SW480 (cell line): ENCODE measurements around the gene RTN4R.
"Not testable (repeated sequence)": the region's sequence is repeated elsewhere in the genome, so short reads cannot be mapped to it uniquely, and the experiment has no call there.

ENCODE experiments used
- DNase-seq: peaks from one replicate; pipeline ENCODE4 v3.0.0-alpha.2; 2016; ENCODE audit warnings: low spot score

The RTN4R gene

GRCh38 chr22:20286784-20287423 lies 18.8 kb upstream of the RTN4R start:
- DNase-seq, result not testable (repeated sequence)

GRCh38 chr22:20286312-20286660 lies 18.2 kb upstream of the RTN4R start:
- not testable (repeated sequence) for DNase-seq

GRCh38 chr22:20285473-20286311 lies 17.6 kb upstream of the RTN4R start:
- DNase-seq, result peak; percentile 20

GRCh38 chr22:20284471-20285086 lies 16.5 kb upstream of the RTN4R start:
- no peak for DNase-seq

DNA sequence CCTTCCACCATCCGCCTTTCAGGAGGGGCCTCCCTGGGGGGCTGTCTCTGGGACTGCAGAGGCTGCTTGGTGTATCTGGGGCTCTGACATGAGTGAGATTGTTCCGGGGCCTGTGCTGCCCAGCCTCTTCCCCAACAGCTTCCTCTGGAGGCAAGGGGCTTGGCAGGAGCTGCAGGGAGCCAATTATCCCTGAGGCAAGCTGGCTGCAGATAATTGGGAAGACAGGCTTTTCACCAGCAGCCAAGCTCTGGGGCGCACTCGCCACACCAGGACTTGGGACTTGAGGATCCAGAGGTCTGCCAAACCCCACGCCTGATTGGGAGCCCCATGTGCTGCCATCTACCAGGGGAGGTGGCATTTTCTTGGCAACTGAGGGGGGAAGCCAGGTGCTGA lies 15.6 kb upstream of the RTN4R start:
- DNase-seq, result no peak

DNA sequence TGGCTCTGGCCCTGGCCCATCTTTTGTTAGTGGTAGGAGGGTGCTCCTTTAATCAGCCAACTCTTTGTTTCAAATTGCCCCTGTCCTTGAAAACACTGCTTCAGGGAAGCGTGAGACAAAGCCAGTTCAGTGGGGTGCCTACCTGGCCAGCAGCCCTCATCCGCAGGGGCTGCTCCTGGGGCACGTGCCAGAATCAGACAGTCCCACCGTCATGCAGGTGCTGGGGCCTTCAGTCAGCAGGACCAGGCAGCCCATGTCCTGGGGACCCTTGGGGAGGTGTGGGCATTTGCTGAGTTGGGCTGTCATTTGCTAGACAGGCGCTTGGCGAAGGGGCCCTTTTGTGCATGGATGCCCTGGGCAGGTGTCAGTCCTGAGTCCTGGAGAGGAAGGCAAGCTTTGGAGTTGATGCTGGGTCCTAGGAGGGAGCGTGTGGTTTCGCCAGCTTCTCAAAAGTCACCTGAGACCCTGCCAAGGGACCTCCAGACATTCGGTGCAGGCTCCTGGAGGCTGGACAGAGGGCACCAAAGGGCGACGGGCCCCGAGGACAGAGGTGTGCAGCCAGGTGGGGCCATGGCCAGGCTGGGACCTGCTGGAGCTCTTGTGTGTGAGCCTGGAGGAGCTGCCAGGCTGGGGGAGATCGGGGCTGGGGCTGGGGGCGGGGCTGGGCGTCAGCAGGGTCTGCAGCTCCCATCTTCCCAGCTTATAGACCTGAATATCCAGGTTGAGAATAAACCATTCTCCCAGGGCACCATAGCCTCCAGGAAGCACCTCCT lies 15.0 kb upstream of the RTN4R start:
- DNase-seq, result no peak

DNA sequence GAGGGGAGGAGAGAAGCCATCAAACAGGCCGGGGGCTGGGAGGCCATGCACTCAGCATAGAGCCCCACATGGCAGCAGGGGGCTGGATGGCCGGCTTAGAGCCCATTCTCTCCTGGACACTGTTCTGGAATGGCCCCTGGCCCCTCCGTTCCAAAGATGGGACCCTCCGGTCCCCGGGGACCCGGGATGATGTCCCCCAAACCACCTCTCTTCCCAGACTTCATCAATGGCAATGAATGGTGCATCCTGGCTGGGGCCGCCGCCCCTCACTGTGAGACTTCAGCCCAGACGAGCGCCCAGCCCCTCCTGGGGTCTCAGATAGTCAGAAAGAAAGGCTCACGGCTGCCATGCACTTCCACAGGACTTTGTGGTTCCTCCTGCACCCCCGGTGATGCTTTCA lies 13.8 kb upstream of the RTN4R start:
- no peak for DNase-seq

DNA sequence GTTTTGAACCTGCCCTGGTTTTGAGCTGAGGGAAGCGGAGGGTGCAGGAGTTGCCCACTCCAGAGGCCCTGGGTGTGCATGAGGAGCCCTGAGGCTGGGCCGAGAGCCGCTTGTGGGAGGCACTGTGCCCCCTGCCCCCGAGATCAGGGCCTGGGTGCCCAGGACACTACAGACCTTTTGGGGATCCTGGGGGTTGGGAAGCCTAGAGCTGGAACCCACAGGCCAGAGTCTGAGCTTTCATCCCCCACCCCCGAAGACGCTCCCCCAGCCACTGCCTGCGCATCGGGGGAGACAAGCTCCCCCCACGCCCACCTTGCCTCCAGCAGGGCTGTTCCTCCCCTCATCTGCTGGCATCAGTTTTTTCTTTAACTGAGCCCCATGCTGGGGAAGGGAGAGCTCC lies 13.4 kb upstream of the RTN4R start:
- not testable (repeated sequence) for DNase-seq

DNA sequence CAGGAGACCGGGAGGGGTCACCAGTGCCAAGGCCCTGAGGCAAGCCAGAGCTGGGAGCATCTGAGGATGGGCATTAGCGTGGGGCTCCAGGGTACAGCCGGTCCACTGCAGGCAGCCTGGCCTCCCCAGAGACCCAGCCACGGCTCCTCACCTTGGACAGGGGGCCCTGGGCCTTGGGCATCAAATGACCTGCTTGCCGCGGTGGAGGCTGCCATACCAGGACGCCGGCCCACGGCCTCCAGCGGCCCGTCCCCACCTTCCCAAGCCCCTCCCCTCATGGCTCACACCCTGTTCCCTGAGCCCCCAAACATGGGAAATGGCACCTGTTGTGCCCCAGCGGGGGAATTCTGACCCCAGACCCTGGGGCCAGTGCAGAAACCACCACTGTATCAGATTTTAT lies 12.7 kb upstream of the RTN4R start:
- no peak for DNase-seq

GRCh38 chr22:20280163-20280562 lies 12.0 kb upstream of the RTN4R start:
- DNase-seq, result not testable (repeated sequence)

DNA sequence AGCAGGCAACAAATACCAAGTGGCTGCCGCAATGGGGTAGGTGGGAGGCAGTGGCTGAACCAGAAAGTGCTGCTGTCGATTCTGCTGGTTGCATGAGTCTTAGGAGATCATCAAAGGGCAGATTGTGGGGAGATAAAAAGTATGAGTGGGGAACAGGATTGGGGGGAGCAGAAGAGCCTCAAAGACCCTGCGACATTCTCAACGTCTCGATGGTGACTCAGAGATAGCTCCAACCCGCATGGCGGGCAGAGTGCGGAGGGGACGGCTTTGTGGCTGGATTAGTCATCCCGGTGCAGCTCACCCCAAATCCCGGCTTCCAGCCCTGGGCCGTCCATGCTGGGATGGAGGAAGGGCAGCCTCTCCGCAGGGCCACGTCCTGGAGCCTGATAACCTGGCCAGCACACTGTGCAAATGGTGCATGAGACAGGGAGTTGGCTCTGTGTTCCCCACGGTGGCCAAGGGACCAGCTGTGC lies 11.6 kb upstream of the RTN4R start:
- DNase-seq, result peak; percentile 49

DNA sequence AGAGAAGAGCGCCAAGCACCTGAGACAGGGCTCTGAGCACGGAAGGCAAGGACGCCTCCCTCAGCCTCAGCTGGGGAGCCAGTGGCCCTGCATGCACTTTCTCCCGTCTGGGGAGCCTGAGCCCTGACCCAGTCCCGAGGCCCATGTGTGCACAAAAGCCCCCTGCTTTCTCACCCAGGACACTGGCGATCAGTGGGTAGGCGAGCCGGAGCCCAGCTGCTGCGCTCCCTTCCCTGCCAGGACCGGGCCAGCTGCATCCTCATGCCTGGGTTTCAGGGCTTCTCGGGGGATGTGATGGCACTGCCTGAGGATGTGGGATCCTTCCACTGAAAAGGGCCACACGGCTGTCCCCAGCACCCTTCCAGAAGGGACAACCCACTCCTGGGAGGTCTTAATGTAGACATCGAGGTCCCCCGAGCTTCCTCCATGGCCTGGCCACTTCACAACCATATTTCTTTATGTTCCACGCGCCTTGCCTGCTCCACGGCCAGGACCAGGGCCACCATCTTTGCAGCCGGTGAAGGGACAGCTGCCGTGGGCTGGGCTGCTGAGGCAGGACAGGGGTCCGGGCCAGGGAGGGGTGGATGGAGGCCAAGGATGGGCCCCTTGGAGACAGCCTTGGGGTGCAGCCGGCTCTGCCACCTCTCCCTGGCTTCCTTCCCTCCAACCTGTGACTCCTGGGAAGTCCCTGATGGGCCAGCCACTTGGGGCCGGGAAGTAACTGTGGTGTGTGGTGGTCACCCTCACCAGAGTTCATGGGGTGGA lies 10.8 kb upstream of the RTN4R start:
- not testable (repeated sequence) for DNase-seq

DNA sequence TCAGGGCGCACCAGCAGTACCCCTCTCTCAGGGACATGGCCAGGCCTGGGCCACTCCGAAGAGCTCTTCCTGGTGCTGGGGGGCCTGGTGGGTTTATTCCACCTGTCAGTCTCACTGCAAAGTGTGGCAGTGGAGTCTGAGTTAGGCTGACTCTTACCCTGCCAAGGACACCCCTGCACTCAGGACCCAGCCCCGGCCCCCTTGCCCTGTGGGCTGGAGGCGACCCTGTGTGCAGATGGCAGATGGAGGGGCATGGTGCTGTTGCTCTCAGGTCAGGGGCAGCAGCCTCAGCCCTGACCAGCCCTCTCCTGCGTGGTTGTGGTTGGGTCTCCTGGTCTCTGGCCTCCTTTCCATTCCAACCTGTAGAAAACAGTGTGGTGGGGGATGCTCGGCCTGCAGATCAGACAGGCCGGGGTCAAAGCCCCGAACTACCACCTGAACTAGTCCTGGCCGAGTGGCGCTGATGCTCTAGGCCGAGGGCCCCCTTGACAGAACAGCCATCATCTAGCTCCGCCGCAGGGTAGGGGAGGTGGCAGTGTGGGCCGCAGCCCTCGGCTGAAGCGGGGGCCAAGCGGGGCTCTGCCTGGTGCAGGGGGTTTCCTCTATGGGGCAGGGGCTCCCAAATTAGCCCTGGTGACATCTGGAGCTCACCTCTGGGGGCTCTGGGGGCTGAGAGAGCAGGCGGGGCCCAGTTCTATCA lies 10.0 kb upstream of the RTN4R start:
- DNase-seq, result not testable (repeated sequence)

DNA sequence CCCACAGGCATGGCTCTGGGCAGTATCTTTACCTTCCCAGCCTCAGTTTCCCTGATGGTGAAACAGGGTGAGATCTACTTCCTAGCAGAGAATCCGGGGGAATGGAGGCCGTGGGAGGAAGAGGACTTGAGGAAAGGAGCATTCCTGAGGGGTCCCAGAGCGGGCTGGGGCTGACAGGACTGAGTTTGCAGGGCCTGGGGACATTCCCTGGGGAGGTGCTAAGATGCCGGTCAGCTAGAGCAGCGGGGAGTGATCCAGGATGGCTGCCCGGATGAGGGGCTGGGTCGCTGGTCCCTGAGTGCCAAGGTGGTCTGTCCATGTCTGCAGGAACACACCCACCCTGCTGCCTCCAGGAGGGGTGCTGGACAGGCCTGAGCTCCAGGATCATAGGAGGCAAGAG lies 8.3 kb upstream of the RTN4R start:
- DNase-seq, result no peak

DNA sequence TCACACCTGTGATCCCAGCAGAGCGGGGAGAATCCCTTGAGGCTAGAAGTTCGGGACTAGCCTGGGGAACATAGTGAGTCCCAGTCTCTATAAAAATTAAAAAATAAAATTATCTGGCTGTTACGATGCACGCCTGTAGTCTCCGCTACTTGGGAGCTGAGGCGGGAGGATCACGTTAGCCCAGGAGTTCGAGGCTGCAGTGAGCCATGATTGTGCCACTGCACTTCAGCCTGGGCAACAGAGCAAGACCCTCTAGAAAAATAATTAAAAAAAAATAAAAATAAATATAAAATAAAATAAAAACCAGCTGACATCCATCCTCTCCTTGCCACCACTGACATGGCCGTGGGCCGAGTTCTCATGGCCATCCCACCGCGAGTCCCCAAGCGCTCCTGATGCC lies 7.7 kb upstream of the RTN4R start:
- DNase-seq, result no peak

- DNase-seq, result not testable (repeated sequence)
Measured at GRCh38 chr22:20275325-20275724, 7.2 kb upstream of the RTN4R start.

DNA sequence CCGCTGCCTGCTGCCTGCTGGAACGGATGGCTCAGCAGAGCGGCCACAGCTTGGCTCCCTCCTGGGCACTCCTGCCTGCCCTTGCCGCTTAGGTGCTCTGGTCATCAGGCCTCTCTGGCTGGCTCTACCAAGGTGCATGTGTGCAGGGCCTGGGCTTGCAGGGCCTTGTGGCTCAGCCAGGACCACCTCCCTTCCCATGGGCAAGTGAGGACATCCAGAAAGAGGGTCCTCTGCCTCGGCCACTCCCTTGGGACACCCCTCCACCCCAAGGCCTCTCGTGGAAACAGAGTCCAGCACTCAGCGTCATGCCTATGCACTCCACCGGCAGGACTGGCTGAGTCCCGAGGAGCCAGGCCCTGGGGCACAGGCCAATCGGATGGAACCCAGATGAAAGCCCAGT lies 6.3 kb upstream of the RTN4R start:
- DNase-seq, result not testable (repeated sequence)

DNA sequence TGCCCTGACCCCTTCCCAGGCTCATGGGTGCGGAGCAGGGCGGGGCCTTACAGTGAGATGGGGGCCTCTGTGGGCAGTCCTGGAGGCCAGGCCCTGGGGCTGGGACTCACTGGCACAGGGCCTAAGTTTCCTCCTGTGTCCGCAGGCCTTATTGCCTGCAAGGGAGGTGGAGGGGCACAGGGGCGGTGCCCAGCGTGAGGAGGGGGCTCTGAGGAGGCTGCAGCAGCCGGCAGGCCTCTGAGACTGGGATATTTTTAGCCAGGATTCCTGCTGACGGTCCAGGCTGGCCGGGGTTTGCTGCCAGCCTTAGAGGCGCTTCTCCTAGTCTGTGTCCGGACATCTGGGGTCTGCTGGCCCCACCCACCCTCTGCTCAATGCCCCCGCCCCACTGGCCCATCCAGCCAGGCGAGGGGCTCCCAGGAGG lies 5.7 kb upstream of the RTN4R start:
- no peak for DNase-seq

DNA sequence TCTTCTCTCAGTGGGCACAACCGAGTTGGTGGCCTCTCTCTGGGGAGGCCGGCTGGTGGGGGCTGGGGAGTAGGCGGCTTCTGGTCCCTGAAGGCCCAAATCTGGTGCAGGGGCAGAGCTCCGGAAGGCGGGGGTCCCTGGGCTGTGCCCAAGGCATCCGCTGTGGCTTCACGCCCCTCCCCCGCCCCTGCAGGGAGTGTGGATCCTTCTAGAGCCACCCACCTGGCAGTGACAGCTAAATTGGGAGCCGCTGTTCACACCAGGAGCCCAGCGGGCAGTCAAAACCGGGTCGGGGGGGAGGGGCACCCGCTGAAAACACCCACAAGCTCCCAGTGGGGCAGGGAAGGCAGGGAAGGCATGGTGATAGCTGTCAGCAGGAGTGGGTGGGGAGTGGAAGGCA lies 4.6 kb upstream of the RTN4R start:
- no peak for DNase-seq

DNA sequence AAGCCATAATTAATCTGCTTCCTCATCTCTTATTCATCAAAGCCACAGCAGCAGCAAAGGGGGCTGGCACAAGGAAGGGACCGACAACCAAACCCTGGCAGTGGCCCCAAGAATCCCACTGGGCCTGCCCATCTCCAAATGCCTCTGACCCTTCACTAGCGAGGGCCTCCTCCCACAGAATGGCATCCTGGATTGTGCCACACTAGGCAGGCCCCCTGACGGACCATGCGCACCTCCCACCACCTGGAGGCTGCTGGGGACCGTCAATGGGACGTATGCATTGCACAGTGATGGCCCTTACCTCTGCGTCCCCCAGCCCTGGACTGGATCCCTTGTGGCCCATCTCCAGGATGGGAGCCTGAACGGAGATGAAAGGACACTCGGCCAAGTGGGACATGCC lies 4.1 kb upstream of the RTN4R start:
- DNase-seq, result no peak
